Right lobe of liver (tissue), 6 donors: ENCODE results near the gene CLCN4. TPM values are rescaled to one million over a fixed set of nuclear protein-coding genes. Genes with fewer than 3 reads are reported as not detected.

Experiments used
- ATAC-seq, 4 donors: fragments of 200-7000 bp; cut with Tn5 transposase; one replicate each; pipeline ENCODE4 v1.9.1; 2020; ENCODE audit warnings: mild to moderate bottlenecking in 4 of 4, moderate library complexity in 4 of 4
- DNase-seq, 3 donors: peaks; one replicate each; pipeline ENCODE4 v3.0.0-alpha.2; 2020
- H3K27ac ChIP-seq, 3 donors: fragments of 200-600 bp; one replicate each; pipeline ENCODE4 v1.8.0; 2022
- H3K27me3 ChIP-seq, 2 donors: fragments of 200-600 bp; one replicate each; pipeline ENCODE4 v1.8.0; 2022
- H3K36me3 ChIP-seq, 4 donors: fragments of 200-600 bp; sonication (generic) in 1 of 4; one replicate each; pipeline versions ENCODE4 v1.5.1 to v1.8.0; 2017 to 2022; ENCODE audit warnings: control low read depth in 1 of 4
- H3K4me1 ChIP-seq, 4 donors: fragments of 200-600 bp; sonication (generic) in 1 of 4; one replicate each; pipeline versions ENCODE4 v1.5.1 to v1.8.0; 2017 to 2022; ENCODE audit warnings: control low read depth in 1 of 4
- H3K4me3 ChIP-seq, 3 donors: fragments of 200-600 bp; one replicate each; pipeline ENCODE4 v1.8.0; 2022
- H3K9me3 ChIP-seq, 4 donors: fragments of 200-600 bp; sonication (generic) in 1 of 4; one replicate each; pipeline versions ENCODE4 v1.5.1 to v1.8.0; 2017 to 2022; ENCODE audit warnings: control low read depth in 1 of 4
- CTCF ChIP-seq, 4 donors: fragments of 200-600 bp in 3 of 4; fragments of 450-650 bp in 1 of 4; IDR thresholded peaks; one replicate each; pipeline versions ENCODE4 v1.5.1 to v1.8.0; 2016 to 2022; ENCODE audit warnings: antibody characterized with exemption in 4 of 4, mild to moderate bottlenecking in 2 of 4
- POLR2A ChIP-seq: fragments of 450-650 bp; IDR thresholded peaks from one replicate; pipeline ENCODE4 v1.6.1; 2017; ENCODE audit warnings: antibody characterized with exemption, mild to moderate bottlenecking
- WGBS: methylation state at CpG from one replicate; pipeline ENCODE4 v1.1.6; 2018; ENCODE audit warnings: low coverage, low lambda C conversion rate; ENCODE audit not compliant: insufficient coverage; ENCODE audit errors: missing lambda C conversion rate; 5-methylcytosine and 5-hydroxymethylcytosine counted together
- intact Hi-C, 2 donors: fragments of 100-400 bp; cut with DNase I; formaldehyde crosslinking; loops; one replicate each; pipeline versions ENCODE4 v1.11.2 to v1.14.1; 2022
- total RNA-seq, 6 experiments: library from RNA; depleted of rRNA in 2 of 6; stranded (reverse); fragments of >200 nt in 2 of 6; fragmentation: NEBNext Ultra II Directional in 3 of 6; extraction: Animal tissue kit (Norgen Biotek cat#: 25700) in 3 of 6; gene quantifications; one replicate each; pipeline versions ENCODE4 v1.1.0 to v1.2.4, GENCODE V29; 2016 to 2023
- donor health status: DM: no; HTN: yes; CAD: no.
- donor health status: DM: no; HTN: no; CAD: no.
- donor health status: DM: no; HTN: no; CAD: no.
- donor health status: DM: no; HTN: yes; CAD: no.
- donor health status: DM: no; HTN: yes; CAD: no.

CLCN4 gene
- total RNA-seq, 6 experiments from 2014 or later = 3.5 to 5.5 (median 4.0) TPM

- intact Hi-C loops = no loop called here
- no peaks in the 10 kb centered on the region for H3K9me3 ChIP-seq
- no peaks in the 10 kb centered on the region for H3K27me3 ChIP-seq
- no peak for DNase-seq
- ATAC-seq = no peak
- TF ChIP-seq CTCF (IDR thresholded peaks at IDR 0.05) = no peak
- no peak for TF ChIP-seq POLR2A
- H3K27ac ChIP-seq = no peak overlapping the region
- no peak overlapping the region for H3K4me3 ChIP-seq
- WGBS = 82% methylated on average over 10 of the region's 12 CpGs
- H3K36me3 ChIP-seq = peaks cover 0 to 6% (median 0%) of the 10 kb centered on the region in 4 donors
- no peaks in the 10 kb centered on the region for H3K4me1 ChIP-seq
Observed at GRCh38 chrX:10143071-10143983, 13.4 kb upstream of the CLCN4 start.

GRCh38 chrX:10146346-10146745, 10.4 kb upstream of the CLCN4 start:
- no peaks in the 10 kb centered on the region for H3K4me1 ChIP-seq
- H3K27ac ChIP-seq = no peak overlapping the region
- H3K36me3 ChIP-seq = no peaks in the 10 kb centered on the region
- TF ChIP-seq POLR2A (no peak), CTCF (IDR thresholded peaks at IDR 0.05) (no peak)
- no peak overlapping the region for H3K4me3 ChIP-seq
- H3K9me3 ChIP-seq = no peaks in the 10 kb centered on the region
- intact Hi-C loops = no loop called here
- DNase-seq (no peak), ATAC-seq (no peak)
- 84% methylated on average over 9 of the region's 10 CpGs for WGBS
- no peaks in the 10 kb centered on the region for H3K27me3 ChIP-seq

GRCh38 chrX:10152086-10152485, 4.7 kb upstream of the CLCN4 start:
- Histone ChIP-seq H3K4me3 (no peak overlapping the region), H3K36me3 (no peaks in the 10 kb centered on the region), H3K27me3 (no peaks in the 10 kb centered on the region), H3K9me3 (no peaks in the 10 kb centered on the region), H3K4me1 (peaks cover 0 to 7% (median 0%) of the 10 kb centered on the region in 4 donors), H3K27ac (no peak overlapping the region)
- ATAC-seq (no peak), DNase-seq (no peak)
- 73% methylated on average over 3 of the region's 3 CpGs for WGBS
- no peak for TF ChIP-seq POLR2A
- intact Hi-C loops = no loop called here

- H3K4me3 ChIP-seq = no peak overlapping the region
- no peak for TF ChIP-seq POLR2A
- WGBS = 54% methylated on average over 4 of the region's 4 CpGs
- no peaks in the 10 kb centered on the region for H3K9me3 ChIP-seq
- H3K36me3 ChIP-seq = no peaks in the 10 kb centered on the region
- H3K27ac ChIP-seq = no peak overlapping the region
- ATAC-seq (no peak), DNase-seq (no peak)
- intact Hi-C loops = no loop called here
- H3K4me1 ChIP-seq = peaks cover 0 to 10% (median 0%) of the 10 kb centered on the region in 4 donors
- H3K27me3 ChIP-seq = peaks cover 0 to 7% of the 10 kb centered on the region in 2 donors
Observed at GRCh38 chrX:10155137-10155536, 1.6 kb upstream of the CLCN4 start.

GRCh38 chrX:10157032-10157341, 212 bp downstream of the CLCN4 start:
- no peaks in the 10 kb centered on the region for H3K9me3 ChIP-seq
- ATAC-seq (no peak), DNase-seq (no peak)
- peak overlapping the region; percentile 24 to 49 (median 37) for H3K4me3 ChIP-seq
- peaks cover 0 to 7% of the 10 kb centered on the region in 2 donors for H3K27me3 ChIP-seq
- WGBS = 14% methylated on average over 7 of the region's 7 CpGs
- peak overlapping the region; percentile 30 to 74 (median 64) for H3K27ac ChIP-seq
- no peaks in the 10 kb centered on the region for H3K36me3 ChIP-seq
- TF ChIP-seq POLR2A (peak; percentile 9), CTCF (IDR thresholded peaks at IDR 0.05) (no peak)
- H3K4me1 ChIP-seq = peaks cover 0 to 10% (median 0%) of the 10 kb centered on the region in 4 donors
- intact Hi-C loops = no loop called here
